Measurements from ENCODE around the gene IKZF2.

DNA sequence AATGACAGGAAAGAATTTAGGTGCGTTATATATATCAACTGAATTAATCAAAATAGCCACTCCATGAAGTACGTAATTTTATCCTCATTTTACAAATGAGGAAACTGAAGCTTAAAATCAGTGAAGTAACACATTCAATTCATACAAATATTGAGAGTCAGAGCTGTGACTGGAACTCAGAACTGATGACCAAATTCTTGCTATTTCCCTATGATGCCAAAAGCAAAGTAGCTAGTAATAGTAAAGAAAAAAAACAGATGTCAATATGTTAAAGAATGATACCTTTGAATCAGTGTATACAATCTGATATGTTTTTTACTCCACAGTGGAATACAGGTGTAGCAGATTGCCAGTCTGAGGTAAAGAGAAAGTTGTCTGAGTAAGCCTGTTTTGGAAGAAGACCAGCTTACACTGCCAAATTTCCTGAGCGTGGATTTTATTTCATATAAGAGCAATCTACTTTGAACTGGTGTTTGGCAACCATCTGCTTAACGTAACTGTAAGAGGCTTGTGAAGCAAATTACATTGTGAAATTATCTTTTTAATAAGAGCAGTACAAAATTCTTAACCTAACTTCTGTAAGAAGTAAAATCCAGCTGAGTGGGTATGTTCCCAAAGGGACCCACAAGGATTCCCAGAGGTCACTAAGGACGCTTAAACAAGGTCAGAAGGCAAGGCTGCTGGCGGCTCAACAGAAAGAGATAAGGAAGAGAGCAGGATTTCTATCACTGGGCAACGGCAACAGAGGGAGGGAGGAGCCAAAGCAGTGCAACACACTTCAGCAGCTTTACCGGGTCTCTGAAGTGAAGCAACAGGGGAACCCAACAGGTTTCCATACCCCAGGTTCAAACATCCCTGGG, 85.6 kb downstream of the IKZF2 start:
- no peak for TF ChIP-seq ZBTB8A (IDR thresholded peaks at IDR 0.05; ENCODE audit: partially characterized antibody)
- no peak for TF ChIP-seq MTF1 (CRISPR knock-in tag; IDR thresholded peaks at IDR 0.05; ENCODE audit: borderline replicate concordance)
- TF ChIP-seq, protein P1, sequence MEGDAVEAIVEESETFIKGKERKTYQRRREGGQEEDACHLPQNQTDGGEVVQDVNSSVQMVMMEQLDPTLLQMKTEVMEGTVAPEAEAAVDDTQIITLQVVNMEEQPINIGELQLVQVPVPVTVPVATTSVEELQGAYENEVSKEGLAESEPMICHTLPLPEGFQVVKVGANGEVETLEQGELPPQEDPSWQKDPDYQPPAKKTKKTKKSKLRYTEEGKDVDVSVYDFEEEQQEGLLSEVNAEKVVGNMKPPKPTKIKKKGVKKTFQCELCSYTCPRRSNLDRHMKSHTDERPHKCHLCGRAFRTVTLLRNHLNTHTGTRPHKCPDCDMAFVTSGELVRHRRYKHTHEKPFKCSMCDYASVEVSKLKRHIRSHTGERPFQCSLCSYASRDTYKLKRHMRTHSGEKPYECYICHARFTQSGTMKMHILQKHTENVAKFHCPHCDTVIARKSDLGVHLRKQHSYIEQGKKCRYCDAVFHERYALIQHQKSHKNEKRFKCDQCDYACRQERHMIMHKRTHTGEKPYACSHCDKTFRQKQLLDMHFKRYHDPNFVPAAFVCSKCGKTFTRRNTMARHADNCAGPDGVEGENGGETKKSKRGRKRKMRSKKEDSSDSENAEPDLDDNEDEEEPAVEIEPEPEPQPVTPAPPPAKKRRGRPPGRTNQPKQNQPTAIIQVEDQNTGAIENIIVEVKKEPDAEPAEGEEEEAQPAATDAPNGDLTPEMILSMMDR (IDR thresholded peaks at IDR 0.05 in 2 of 3, conservative IDR thresholded peaks at IDR 0.05 in 1 of 3; ENCODE audit: insufficient read depth in 2 of 3, low read depth in 1 of 3, low read length in 3 of 3): no peak
- no peak for TF ChIP-seq BHLHE40 (IDR thresholded peaks at IDR 0.05; ENCODE audit: low read length)
- TF ChIP-seq, protein P2, sequence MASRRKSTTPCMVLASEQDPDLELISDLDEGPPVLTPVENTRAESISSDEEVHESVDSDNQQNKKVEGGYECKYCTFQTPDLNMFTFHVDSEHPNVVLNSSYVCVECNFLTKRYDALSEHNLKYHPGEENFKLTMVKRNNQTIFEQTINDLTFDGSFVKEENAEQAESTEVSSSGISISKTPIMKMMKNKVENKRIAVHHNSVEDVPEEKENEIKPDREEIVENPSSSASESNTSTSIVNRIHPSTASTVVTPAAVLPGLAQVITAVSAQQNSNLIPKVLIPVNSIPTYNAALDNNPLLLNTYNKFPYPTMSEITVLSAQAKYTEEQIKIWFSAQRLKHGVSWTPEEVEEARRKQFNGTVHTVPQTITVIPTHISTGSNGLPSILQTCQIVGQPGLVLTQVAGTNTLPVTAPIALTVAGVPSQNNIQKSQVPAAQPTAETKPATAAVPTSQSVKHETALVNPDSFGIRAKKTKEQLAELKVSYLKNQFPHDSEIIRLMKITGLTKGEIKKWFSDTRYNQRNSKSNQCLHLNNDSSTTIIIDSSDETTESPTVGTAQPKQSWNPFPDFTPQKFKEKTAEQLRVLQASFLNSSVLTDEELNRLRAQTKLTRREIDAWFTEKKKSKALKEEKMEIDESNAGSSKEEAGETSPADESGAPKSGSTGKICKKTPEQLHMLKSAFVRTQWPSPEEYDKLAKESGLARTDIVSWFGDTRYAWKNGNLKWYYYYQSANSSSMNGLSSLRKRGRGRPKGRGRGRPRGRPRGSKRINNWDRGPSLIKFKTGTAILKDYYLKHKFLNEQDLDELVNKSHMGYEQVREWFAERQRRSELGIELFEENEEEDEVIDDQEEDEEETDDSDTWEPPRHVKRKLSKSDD (conservative IDR thresholded peaks at IDR 0.05; ENCODE audit: low read length): no peak
- TF ChIP-seq, protein P3, sequence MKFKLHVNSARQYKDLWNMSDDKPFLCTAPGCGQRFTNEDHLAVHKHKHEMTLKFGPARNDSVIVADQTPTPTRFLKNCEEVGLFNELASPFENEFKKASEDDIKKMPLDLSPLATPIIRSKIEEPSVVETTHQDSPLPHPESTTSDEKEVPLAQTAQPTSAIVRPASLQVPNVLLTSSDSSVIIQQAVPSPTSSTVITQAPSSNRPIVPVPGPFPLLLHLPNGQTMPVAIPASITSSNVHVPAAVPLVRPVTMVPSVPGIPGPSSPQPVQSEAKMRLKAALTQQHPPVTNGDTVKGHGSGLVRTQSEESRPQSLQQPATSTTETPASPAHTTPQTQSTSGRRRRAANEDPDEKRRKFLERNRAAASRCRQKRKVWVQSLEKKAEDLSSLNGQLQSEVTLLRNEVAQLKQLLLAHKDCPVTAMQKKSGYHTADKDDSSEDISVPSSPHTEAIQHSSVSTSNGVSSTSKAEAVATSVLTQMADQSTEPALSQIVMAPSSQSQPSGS (CRISPR knock-in tag; IDR thresholded peaks at IDR 0.05): no peak
- no peak for TF ChIP-seq RAD21 (CRISPR knock-in tag; conservative IDR thresholded peaks at IDR 0.05 in 1 of 2, IDR thresholded peaks at IDR 0.05 in 1 of 2)
